Activated CD4-positive, alpha-beta memory T cell treated with anti-CD3 and anti-CD28 coated beads, Interleukin-2, amount 10 ng/mL, durations not matched to agents 7 days and 5 days (primary cell): ENCODE results near the gene ENTPD1. TPM values are rescaled to one million over a fixed set of nuclear protein-coding genes. Genes with fewer than 3 reads are reported as not detected.
"Not testable (repeated sequence)": the region's sequence is repeated elsewhere in the genome, so short reads cannot be mapped to it uniquely, and the experiment has no call there.

Experiments
- CTCF ChIA-PET: fragments of 350-600 bp; sonication (Branson Sonifier 250); formaldehyde crosslinking; loops from one replicate; lab custom pipeline; 2021; ENCODE audit warnings: antibody characterized with exemption, inconsistent platforms; lab: Charles Lee
- POLR2A ChIA-PET: fragments of 350-600 bp; sonication (Branson Sonifier 250); formaldehyde crosslinking; loops from one replicate; lab custom pipeline; 2021; ENCODE audit warnings: antibody characterized with exemption; lab: Charles Lee
- DNase-seq: peaks from one replicate; pipeline ENCODE4 v3.0.0-alpha.2; 2020
- H3K27ac Mint-ChIP-seq: one replicate; pipeline ENCODE4 v1.8.0; 2021; ENCODE audit warnings: mild to moderate bottlenecking, mixed read lengths
- H3K27me3 Mint-ChIP-seq: one replicate; pipeline ENCODE4 v1.8.0; 2021; ENCODE audit warnings: mixed read lengths
- H3K36me3 Mint-ChIP-seq: one replicate; pipeline ENCODE4 v1.8.0; 2021; ENCODE audit warnings: low read depth, mixed read lengths
- H3K4me1 Mint-ChIP-seq: one replicate; pipeline ENCODE4 v1.8.0; 2021; ENCODE audit warnings: mixed read lengths
- H3K4me3 Mint-ChIP-seq: one replicate; pipeline ENCODE4 v1.8.0; 2021; ENCODE audit warnings: mild to moderate bottlenecking, mixed read lengths
- H3K9me3 Mint-ChIP-seq: one replicate; pipeline ENCODE4 v1.8.0; 2021; ENCODE audit warnings: mixed read lengths
- total RNA-seq, 2 experiments: library from RNA; stranded (reverse); gene quantifications; one replicate each; pipeline ENCODE4 v1.2.3, GENCODE V29; 2021

ENTPD1 gene
- total RNA-seq, 2 experiments from 2014 or later, result 29.7 to 33.3 TPM

GRCh38 chr10:95861386-95861785 is 105.4 kb downstream of the ENTPD1 start:
- H3K4me1 Mint-ChIP-seq, result peaks cover 45% of the 10 kb centered on the region
- no peak for DNase-seq
- no peaks in the 10 kb centered on the region for H3K36me3 Mint-ChIP-seq
- peak overlapping the region; percentile 36 for H3K27ac Mint-ChIP-seq
- no peaks in the 10 kb centered on the region for H3K27me3 Mint-ChIP-seq
- H3K9me3 Mint-ChIP-seq, result no peaks in the 10 kb centered on the region
- no peak overlapping the region for H3K4me3 Mint-ChIP-seq
- ChIA-PET CTCF (interaction anchor here (0.7 to 4.2 kb wide), 4 partner anchors 19 to 167 kb away, joined by 3 to 30 read pairs (median 8); partner anchors contain the start of gene TCTN3), POLR2A (interaction anchor here (0.9 to 1.5 kb wide), 2 partner anchors 33 to 167 kb away, joined by 3 read pairs; partner anchors contain the start of gene TCTN3)

DNA sequence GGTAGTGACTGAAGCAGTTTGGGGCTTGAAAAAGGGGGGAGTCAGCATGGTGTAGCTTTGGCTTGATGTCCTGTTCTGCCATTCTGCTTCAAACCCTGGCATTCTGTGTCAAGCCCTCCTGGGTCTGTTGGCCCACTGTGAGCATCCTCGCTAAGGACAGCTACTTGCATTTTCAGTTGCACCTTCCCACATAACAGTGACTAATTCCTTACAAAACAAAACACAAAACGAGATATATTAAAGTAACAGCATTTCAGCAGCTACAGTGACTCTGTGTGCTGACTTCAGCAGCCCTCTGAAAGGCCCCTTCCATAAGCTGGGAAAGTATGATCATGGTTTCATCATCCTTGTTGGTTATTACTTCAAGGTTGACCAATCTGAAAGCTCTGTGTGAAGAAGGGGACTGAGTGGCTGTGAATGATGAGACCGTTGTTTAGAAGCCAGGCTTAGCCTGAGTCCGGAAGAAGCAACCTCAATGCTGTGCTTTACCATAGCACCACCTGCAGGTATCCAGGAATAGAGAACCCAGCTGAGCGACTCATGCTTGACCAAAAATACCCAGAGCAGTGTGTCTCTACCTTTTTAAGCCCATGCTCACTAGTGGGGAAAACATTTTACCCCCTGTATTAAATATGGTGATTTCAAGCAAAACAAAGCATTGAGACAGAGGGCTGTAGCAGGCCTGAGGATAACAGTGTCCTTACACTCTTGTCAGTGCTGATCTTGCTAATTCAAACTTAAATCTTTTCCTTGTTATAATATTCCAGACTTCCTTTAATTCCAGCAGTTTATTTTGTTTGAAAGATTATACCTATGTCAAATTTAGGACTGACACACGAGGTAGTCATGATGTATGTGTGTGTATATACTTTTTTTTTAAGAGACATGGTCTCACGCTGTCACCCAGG is 109.2 kb downstream of the ENTPD1 start:
- Mint-ChIP-seq H3K9me3 (no peaks in the 10 kb centered on the region), H3K36me3 (no peaks in the 10 kb centered on the region), H3K4me1 (peaks cover 55% of the 10 kb centered on the region), H3K4me3 (no peak overlapping the region), H3K27ac (peak overlapping the region; percentile 69), H3K27me3 (no peaks in the 10 kb centered on the region)
- peak; percentile 62 for DNase-seq
- ChIA-PET POLR2A (interaction anchor here (0.7 to 3.0 kb wide), 9 partner anchors 19 to 799 kb away, joined by 3 to 30 read pairs (median 3); partner anchors contain the start of gene TCTN3), CTCF (interaction anchor here (0.6 to 5.3 kb wide), 28 partner anchors 8 to 491 kb away, joined by 3 to 190 read pairs (median 4); partner anchors contain the start of genes CC2D2B and TCTN3)

GRCh38 chr10:95865814-95866466 is 110.0 kb downstream of the ENTPD1 start:
- ChIA-PET POLR2A (interaction anchor here (2.4 to 3.0 kb wide), 3 partner anchors 24 to 172 kb away, joined by 7 to 30 read pairs (median 19); partner anchors contain the start of gene TCTN3), CTCF (interaction anchor here (0.6 to 5.3 kb wide), 21 partner anchors 8 to 491 kb away, joined by 3 to 190 read pairs (median 5); partner anchors contain the start of gene TCTN3)
- Mint-ChIP-seq H3K4me3 (no peak overlapping the region), H3K36me3 (peaks cover 2% of the 10 kb centered on the region), H3K27me3 (no peaks in the 10 kb centered on the region), H3K9me3 (no peaks in the 10 kb centered on the region), H3K27ac (no peak overlapping the region), H3K4me1 (peaks cover 49% of the 10 kb centered on the region)
- no peak for DNase-seq

GRCh38 chr10:95866467-95866842 is 110.5 kb downstream of the ENTPD1 start:
- Mint-ChIP-seq H3K4me3 (no peak overlapping the region), H3K9me3 (no peaks in the 10 kb centered on the region), H3K27ac (no peak overlapping the region), H3K27me3 (no peaks in the 10 kb centered on the region), H3K4me1 (peaks cover 45% of the 10 kb centered on the region), H3K36me3 (peaks cover 2% of the 10 kb centered on the region)
- ChIA-PET POLR2A (interaction anchor here (2.4 to 3.0 kb wide), 2 partner anchors 25 to 173 kb away, joined by 7 to 30 read pairs; partner anchors contain the start of gene TCTN3), CTCF (interaction anchor here (2.5 to 5.3 kb wide), 3 partner anchors 23 to 172 kb away, joined by 10 to 190 read pairs (median 50); partner anchors contain the start of gene TCTN3)
- DNase-seq, result no peak

- POLR2A ChIA-PET, result interaction anchor here (1.3 kb wide), 1 partner anchor 36 kb away, joined by 3 read pairs; no protein-coding TSS in a partner anchor
- no peak overlapping the region for H3K4me3 Mint-ChIP-seq
- H3K27me3 Mint-ChIP-seq, result no peaks in the 10 kb centered on the region
- peaks cover 13% of the 10 kb centered on the region for H3K36me3 Mint-ChIP-seq
- peaks cover 39% of the 10 kb centered on the region for H3K4me1 Mint-ChIP-seq
- H3K27ac Mint-ChIP-seq, result no peak overlapping the region
- no peaks in the 10 kb centered on the region for H3K9me3 Mint-ChIP-seq
- DNase-seq, result no peak
- CTCF ChIA-PET, result interaction anchor here (4.9 to 5.3 kb wide), 2 partner anchors 24 to 173 kb away, joined by 50 to 190 read pairs; partner anchors contain the start of gene TCTN3
Observed at GRCh38 chr10:95867866-95868265, 111.9 kb downstream of the ENTPD1 start.

GRCh38 chr10:95872158-95872711 is 116.3 kb downstream of the ENTPD1 start:
- Mint-ChIP-seq H3K4me1 (peaks cover 11% of the 10 kb centered on the region), H3K27me3 (no peaks in the 10 kb centered on the region), H3K9me3 (peaks cover 8% of the 10 kb centered on the region), H3K4me3 (no peak overlapping the region), H3K36me3 (peaks cover 47% of the 10 kb centered on the region), H3K27ac (no peak overlapping the region)
- no peak for DNase-seq
- POLR2A ChIA-PET, result no interaction called here
- CTCF ChIA-PET, result interaction anchor here (1.4 to 5.9 kb wide), 3 partner anchors 31 to 629 kb away, joined by 3 to 43 read pairs (median 14); partner anchors contain the start of gene TCTN3

DNA sequence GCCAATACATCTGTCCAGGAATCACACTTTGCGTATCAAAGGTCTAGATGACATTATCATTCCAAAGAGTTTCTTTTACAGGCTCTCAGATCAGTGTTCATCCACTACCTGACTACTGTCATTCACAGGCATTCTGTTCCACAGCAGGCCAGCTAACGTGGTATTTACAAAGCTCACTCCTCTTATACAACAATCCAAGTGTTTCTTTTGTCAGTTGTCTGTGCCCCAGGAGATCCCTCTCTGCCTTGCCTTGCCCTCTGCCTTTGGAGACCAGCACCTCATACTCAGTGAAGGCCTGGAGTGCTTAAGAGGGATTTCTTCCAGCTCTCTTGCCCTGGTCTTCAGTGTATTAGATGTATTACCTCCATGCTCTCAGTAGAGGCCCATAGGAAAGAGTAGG is 117.2 kb downstream of the ENTPD1 start:
- peaks cover 50% of the 10 kb centered on the region for H3K36me3 Mint-ChIP-seq
- CTCF ChIA-PET, result interaction anchor here (1.3 to 5.9 kb wide), 3 partner anchors 8 to 630 kb away, joined by 3 to 43 read pairs (median 4); partner anchors contain the start of gene TCTN3
- POLR2A ChIA-PET, result no interaction called here
- no peak for DNase-seq
- peaks cover 8% of the 10 kb centered on the region for H3K9me3 Mint-ChIP-seq
- H3K27ac Mint-ChIP-seq, result no peak overlapping the region
- no peak overlapping the region for H3K4me3 Mint-ChIP-seq
- peaks cover 8% of the 10 kb centered on the region for H3K4me1 Mint-ChIP-seq
- H3K27me3 Mint-ChIP-seq, result no peaks in the 10 kb centered on the region

- POLR2A ChIA-PET, result no interaction called here
- Mint-ChIP-seq H3K4me1 (peaks cover 5% of the 10 kb centered on the region), H3K4me3 (no peak overlapping the region), H3K27me3 (no peaks in the 10 kb centered on the region), H3K36me3 (peaks cover 50% of the 10 kb centered on the region), H3K9me3 (peaks cover 8% of the 10 kb centered on the region), H3K27ac (no peak overlapping the region)
- CTCF ChIA-PET, result interaction anchor here (1.3 to 5.9 kb wide), 2 partner anchors 8 to 180 kb away, joined by 4 to 43 read pairs; partner anchors contain the start of gene TCTN3
- DNase-seq, result no peak
Observed at GRCh38 chr10:95873651-95874050, 117.7 kb downstream of the ENTPD1 start.

DNA sequence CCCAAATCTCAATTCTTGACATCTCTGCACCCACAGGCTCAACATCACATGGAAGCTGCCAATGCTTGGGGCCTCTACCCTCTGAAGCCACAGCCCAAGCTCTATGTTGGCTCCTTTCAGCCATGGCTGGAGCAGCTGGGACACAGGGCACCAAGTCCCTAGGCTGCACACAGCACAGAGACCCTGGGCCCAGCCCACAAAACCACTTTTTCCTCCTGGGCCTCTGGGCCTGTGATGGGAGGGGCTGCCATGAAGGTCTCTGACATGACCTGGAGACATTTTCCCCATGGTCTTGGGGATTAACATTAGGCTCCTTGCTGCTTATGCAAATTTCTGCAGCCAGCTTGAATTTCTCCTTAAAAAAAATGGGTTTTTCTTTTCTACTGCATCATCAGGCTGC is 118.8 kb downstream of the ENTPD1 start:
- H3K36me3 Mint-ChIP-seq, result peaks cover 52% of the 10 kb centered on the region
- H3K27ac Mint-ChIP-seq, POLR2A ChIA-PET, H3K9me3 Mint-ChIP-seq, H3K4me1 Mint-ChIP-seq, H3K4me3 Mint-ChIP-seq, H3K27me3 Mint-ChIP-seq, DNase-seq: not testable (repeated sequence)
- CTCF ChIA-PET, result interaction anchor here (5.9 kb wide), 1 partner anchor 181 kb away, joined by 43 read pairs; the partner anchor contains the start of gene TCTN3

DNA sequence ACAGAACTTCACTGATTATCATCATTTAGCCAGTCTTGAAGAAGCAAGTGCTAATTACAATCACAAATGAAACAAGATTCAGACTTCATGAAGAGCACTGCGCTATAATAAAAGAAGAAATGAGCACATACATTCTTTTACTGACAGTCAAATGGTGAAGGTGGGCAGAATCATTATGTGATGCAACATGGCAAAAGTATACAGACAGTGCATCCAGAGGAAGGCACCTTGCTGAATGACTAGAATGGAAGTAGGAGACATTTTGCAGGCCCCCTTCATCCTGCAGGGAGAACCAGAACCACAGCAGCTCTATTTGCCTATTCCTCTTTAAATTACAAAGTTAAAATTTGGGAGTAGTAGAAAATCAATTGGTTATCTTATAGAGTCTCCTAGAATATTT is 120.8 kb downstream of the ENTPD1 start:
- ChIA-PET POLR2A (no interaction called here), CTCF (interaction anchor here (3.6 kb wide), 1 partner anchor 183 kb away, joined by 14 read pairs; the partner anchor contains the start of gene TCTN3)
- peaks cover 5% of the 10 kb centered on the region for H3K4me1 Mint-ChIP-seq
- H3K27me3 Mint-ChIP-seq, result no peaks in the 10 kb centered on the region
- peaks cover 53% of the 10 kb centered on the region for H3K36me3 Mint-ChIP-seq
- no peak overlapping the region for H3K4me3 Mint-ChIP-seq
- peaks cover 8% of the 10 kb centered on the region for H3K9me3 Mint-ChIP-seq
- no peak for DNase-seq
- H3K27ac Mint-ChIP-seq, result no peak overlapping the region

- CTCF ChIA-PET, result interaction anchor here (1.3 to 3.6 kb wide), 2 partner anchors 13 to 184 kb away, joined by 3 to 14 read pairs; partner anchors contain the start of gene TCTN3
- Mint-ChIP-seq H3K27ac (no peak overlapping the region), H3K4me1 (peaks cover 5% of the 10 kb centered on the region), H3K36me3 (peaks cover 43% of the 10 kb centered on the region), H3K9me3 (peaks cover 8% of the 10 kb centered on the region), H3K4me3 (no peak overlapping the region), H3K27me3 (no peaks in the 10 kb centered on the region)
- DNase-seq, result no peak
- POLR2A ChIA-PET, result no interaction called here
Observed at GRCh38 chr10:95877881-95878280, 121.9 kb downstream of the ENTPD1 start.

DNA sequence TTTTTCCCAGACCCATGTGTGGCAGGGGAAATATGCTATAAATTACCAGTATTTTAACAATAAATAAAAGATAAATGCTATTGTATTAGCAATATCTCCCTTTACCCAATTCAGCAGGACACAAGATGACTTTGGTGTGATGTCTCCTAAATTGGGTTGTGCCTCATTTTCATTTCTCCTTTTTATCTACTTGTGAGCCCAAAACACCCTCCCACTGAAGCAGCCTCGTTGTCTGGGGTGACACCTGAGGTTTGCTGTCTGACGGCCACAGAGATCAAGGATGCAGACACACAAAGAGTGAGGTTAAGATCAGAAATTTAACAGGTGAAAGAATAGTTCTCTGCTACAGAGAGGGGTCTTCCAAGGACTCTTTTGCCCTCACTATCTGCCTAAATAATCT is 124.7 kb downstream of the ENTPD1 start:
- Mint-ChIP-seq H3K4me1 (peaks cover 5% of the 10 kb centered on the region), H3K27me3 (no peaks in the 10 kb centered on the region), H3K36me3 (peaks cover 16% of the 10 kb centered on the region), H3K9me3 (no peaks in the 10 kb centered on the region), H3K4me3 (no peak overlapping the region), H3K27ac (no peak overlapping the region)
- ChIA-PET CTCF (interaction anchor here (1.0 kb wide), 1 partner anchor 16 kb away, joined by 3 read pairs; no protein-coding TSS in a partner anchor), POLR2A (no interaction called here)
- no peak for DNase-seq
